Calu3 (cell line): Measurements from ENCODE around the gene DYNC2LI1. TPM values are rescaled to one million over a fixed set of nuclear protein-coding genes. Genes with fewer than 3 reads are reported as not detected.
A peak's percentile ranks its signal among the peaks of the same experiment; 100 is the strongest.

Experiments used
- BruUV-seq: library from RNA; stranded (reverse); fragments of 400-500 nt; replicated peaks from 2 replicates; lab custom pipeline; 2021; lab: Mats Ljungman, UMichigan
- CTCF ChIA-PET: fragments of 300-600 bp; sonication (Branson Sonifier 250); formaldehyde crosslinking; loops from one replicate; lab custom pipeline; 2022; ENCODE audit warnings: antibody characterized with exemption; lab: Charles Lee
- DNase-seq: peaks from one replicate; pipeline ENCODE4 v3.0.0; 2022
- H3K27ac Mint-ChIP-seq: one replicate; pipeline ENCODE4 v1.8.0; 2022; ENCODE audit warnings: mixed read lengths; ENCODE audit not compliant: unreplicated experiment
- H3K27me3 Mint-ChIP-seq: one replicate; pipeline ENCODE4 v1.8.0; 2022; ENCODE audit warnings: mixed read lengths; ENCODE audit not compliant: unreplicated experiment
- H3K36me3 Mint-ChIP-seq: one replicate; pipeline ENCODE4 v1.8.0; 2022; ENCODE audit warnings: mild to moderate bottlenecking, moderate library complexity, mixed read lengths; ENCODE audit not compliant: insufficient read depth, unreplicated experiment
- H3K4me1 Mint-ChIP-seq: one replicate; pipeline ENCODE4 v1.8.0; 2022; ENCODE audit warnings: mild to moderate bottlenecking, low read depth, mixed read lengths; ENCODE audit not compliant: unreplicated experiment
- H3K4me3 Mint-ChIP-seq: one replicate; pipeline ENCODE4 v1.8.0; 2022; ENCODE audit warnings: mild to moderate bottlenecking, low read depth, moderate library complexity, mixed read lengths; ENCODE audit not compliant: unreplicated experiment
- H3K9me3 Mint-ChIP-seq: one replicate; pipeline ENCODE4 v1.8.0; 2022; ENCODE audit warnings: low read depth, mixed read lengths; ENCODE audit not compliant: unreplicated experiment
- CTCF ChIP-seq: fragments of 200-600 bp; IDR thresholded peaks from one replicate; pipeline ENCODE4 v1.8.0; 2022; ENCODE audit warnings: antibody characterized with exemption; ENCODE audit not compliant: unreplicated experiment
- intact Hi-C: fragments of 100-400 bp; cut with micrococcal nuclease; formaldehyde crosslinking; loops from one replicate; pipeline ENCODE4 v1.10.0; 2022; ENCODE audit not compliant: unreplicated experiment
- total RNA-seq: library from RNA; stranded (reverse); gene quantifications from 2 replicates; pipeline ENCODE4 v1.2.3, GENCODE V29; 2022

DYNC2LI1 gene
- total RNA-seq, 1 experiment from 2014 or later: 20.0 TPM

GRCh38 chr2:43752302-43752701 lies 21.5 kb upstream of the DYNC2LI1 start:
- CTCF ChIA-PET: no interaction called here
- BruUV-seq: no TSS peak
- no peaks in the 10 kb centered on the region for H3K9me3 Mint-ChIP-seq
- intact Hi-C loops: loop anchor here (10.0 kb wide), 1 partner anchor 138 kb away; no protein-coding TSS in a partner anchor
- TF ChIP-seq CTCF: no peak
- no peak overlapping the region for H3K4me3 Mint-ChIP-seq
- H3K27me3 Mint-ChIP-seq: no peaks in the 10 kb centered on the region
- no peak overlapping the region for H3K27ac Mint-ChIP-seq
- DNase-seq: no peak
- H3K36me3 Mint-ChIP-seq: no peaks in the 10 kb centered on the region
- no peaks in the 10 kb centered on the region for H3K4me1 Mint-ChIP-seq

- no TSS peak for BruUV-seq
- H3K4me1 Mint-ChIP-seq: peaks cover 8% of the 10 kb centered on the region
- no peak overlapping the region for H3K4me3 Mint-ChIP-seq
- no peak for DNase-seq
- no peaks in the 10 kb centered on the region for H3K36me3 Mint-ChIP-seq
- intact Hi-C loops: loop anchor here (10.0 kb wide), 1 partner anchor 139 kb away; no protein-coding TSS in a partner anchor
- TF ChIP-seq CTCF: no peak
- CTCF ChIA-PET: no interaction called here
- H3K27me3 Mint-ChIP-seq: no peaks in the 10 kb centered on the region
- H3K27ac Mint-ChIP-seq: no peak overlapping the region
- H3K9me3 Mint-ChIP-seq: no peaks in the 10 kb centered on the region
Measured at GRCh38 chr2:43754180-43754579, 19.7 kb upstream of the DYNC2LI1 start.

GRCh38 chr2:43758739-43759138 lies 15.1 kb upstream of the DYNC2LI1 start:
- no TSS peak for BruUV-seq
- peak overlapping the region; percentile 61 for H3K27ac Mint-ChIP-seq
- no peaks in the 10 kb centered on the region for H3K36me3 Mint-ChIP-seq
- no peaks in the 10 kb centered on the region for H3K27me3 Mint-ChIP-seq
- DNase-seq: no peak
- H3K9me3 Mint-ChIP-seq: no peaks in the 10 kb centered on the region
- CTCF ChIA-PET: interaction anchor here (0.7 kb wide), 1 partner anchor 530 kb away, joined by 3 read pairs; no protein-coding TSS in a partner anchor
- no peak for TF ChIP-seq CTCF
- intact Hi-C loops: loop anchor here (10.0 kb wide), 1 partner anchor 144 kb away; no protein-coding TSS in a partner anchor
- peaks cover 23% of the 10 kb centered on the region for H3K4me1 Mint-ChIP-seq
- H3K4me3 Mint-ChIP-seq: no peak overlapping the region

- no peak for TF ChIP-seq CTCF
- H3K36me3 Mint-ChIP-seq: no peaks in the 10 kb centered on the region
- no peak overlapping the region for H3K4me3 Mint-ChIP-seq
- no TSS peak for BruUV-seq
- CTCF ChIA-PET: no interaction called here
- peaks cover 23% of the 10 kb centered on the region for H3K4me1 Mint-ChIP-seq
- no peaks in the 10 kb centered on the region for H3K9me3 Mint-ChIP-seq
- intact Hi-C loops: loop anchor here (10.0 kb wide), 1 partner anchor 144 kb away; no protein-coding TSS in a partner anchor
- DNase-seq: peak; percentile 13
- no peaks in the 10 kb centered on the region for H3K27me3 Mint-ChIP-seq
- H3K27ac Mint-ChIP-seq: peak overlapping the region; percentile 61
Measured at GRCh38 chr2:43759195-43759594, 14.6 kb upstream of the DYNC2LI1 start.
